HG02571 (cell line): ENCODE data around the gene B3GALT4.

Source experiments
- ATAC-seq: cut with Tn5 transposase; IDR thresholded peaks from one replicate; pipeline ENCODE4 v1.9.1; 2021; ENCODE audit warnings: mild to moderate bottlenecking, moderate library complexity; ENCODE audit not compliant: unreplicated experiment

B3GALT4 gene

GRCh38 chr6:33313709-33314514 is 37.0 kb downstream of the B3GALT4 start, which contains the start of gene TAPBP:
TSS of gene TAPBP (minus strand) at chr6:33314078. CDS start at chr6:33314041, 37 bp downstream.
- no peak for ATAC-seq

GRCh38 chr6:33314515-33314942 is 37.6 kb downstream of the B3GALT4 start:
- no peak for ATAC-seq

GRCh38 chr6:33314943-33315792 is 38.2 kb downstream of the B3GALT4 start:
- no peak for ATAC-seq

GRCh38 chr6:33315793-33316602 is 39.1 kb downstream of the B3GALT4 start:
- ATAC-seq: no peak

- ATAC-seq: no peak
These were observed 39.9 kb downstream of the B3GALT4 start for GRCh38 chr6:33316603-33317418.

GRCh38 chr6:33317419-33317668 is 40.4 kb downstream of the B3GALT4 start:
- ATAC-seq: no peak

- ATAC-seq: peak; percentile 48
These were observed 40.9 kb downstream of the B3GALT4 start, which contains the start of gene ZBTB22 for GRCh38 chr6:33317669-33318425. TSS of gene ZBTB22 (minus strand) at chr6:33317744. CDS start at chr6:33316916, 828 bp downstream.

GRCh38 chr6:33318426-33319073 is 41.6 kb downstream of the B3GALT4 start:
- ATAC-seq: no peak

GRCh38 chr6:33319939-33320314 is 43.0 kb downstream of the B3GALT4 start:
- no peak for ATAC-seq

- no peak for ATAC-seq
These were observed 43.6 kb downstream of the B3GALT4 start for GRCh38 chr6:33320315-33321181.

GRCh38 chr6:33321227-33321626 is 44.3 kb downstream of the B3GALT4 start:
- ATAC-seq: no peak

GRCh38 chr6:33323623-33323948 is 46.7 kb downstream of the B3GALT4 start:
- no peak for ATAC-seq

- ATAC-seq: no peak
These were observed 47.2 kb downstream of the B3GALT4 start for GRCh38 chr6:33324125-33324524.
